Pulmonary artery endothelial cell (primary cell): ENCODE data around the gene SLC8A2. TPM values are rescaled to one million over a fixed set of nuclear protein-coding genes. Genes with fewer than 3 reads are reported as not detected.
"Not testable (repeated sequence)": the region's sequence is repeated elsewhere in the genome, so short reads cannot be mapped to it uniquely, and the experiment has no call there.

Experiments used
- DNase-seq: peaks from one replicate; pipeline ENCODE4 v3.0.0-alpha.2; 2011; ENCODE audit warnings: low read depth, low spot score
- total RNA-seq: library from RNA; depleted of rRNA; stranded (reverse); fragments of >200 nt; gene quantifications from 2 replicates; pipeline ENCODE4 v1.2.3, GENCODE V29; 2014

Gene SLC8A2
- total RNA-seq, 1 donor from 2014 or later, result not detected

DNA sequence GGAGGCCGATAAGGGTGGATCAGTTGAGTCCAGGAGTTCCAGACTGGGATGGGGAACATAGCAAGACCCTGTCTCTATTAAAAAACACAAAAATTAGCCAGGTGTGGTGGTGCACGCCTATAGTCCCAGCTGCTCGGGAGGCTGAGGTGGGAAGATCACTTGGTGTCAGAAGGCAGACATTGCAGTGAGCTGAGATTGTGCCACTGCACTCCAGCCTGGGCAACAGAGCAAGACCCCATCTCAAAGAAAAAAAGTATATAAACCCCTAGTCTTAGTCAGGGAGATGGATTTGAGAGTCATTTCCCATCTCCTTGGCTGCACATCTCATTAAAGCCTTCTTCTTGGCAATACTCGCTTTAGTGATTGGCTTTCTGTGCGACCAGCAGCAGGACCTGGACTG lies 87.8 kb downstream of the SLC8A2 start:
- not testable (repeated sequence) for DNase-seq

GRCh38 chr19:47381653-47382279 lies 89.9 kb downstream of the SLC8A2 start:
- no peak for DNase-seq

- DNase-seq, result no peak
These were observed 90.6 kb downstream of the SLC8A2 start for GRCh38 chr19:47381121-47381520.

DNA sequence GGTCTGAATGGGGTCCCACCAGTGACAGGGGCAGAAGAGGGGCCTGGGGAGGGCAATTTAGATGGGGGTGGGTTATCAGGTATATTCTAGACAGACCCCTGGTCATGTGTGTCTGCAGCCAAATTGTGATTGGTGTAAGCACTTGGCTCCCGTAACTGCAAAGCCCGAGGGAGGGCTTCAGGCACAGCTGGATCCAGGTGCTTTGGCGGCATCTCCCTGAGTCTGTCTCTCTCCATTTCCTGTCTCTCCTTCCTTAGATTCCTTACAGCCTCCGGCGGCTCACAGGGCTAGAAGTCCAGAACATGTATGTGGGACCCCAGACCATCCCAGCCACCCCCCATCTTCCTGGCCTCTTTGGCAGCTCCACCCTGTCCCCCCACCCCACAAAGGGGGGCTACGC lies 91.1 kb downstream of the SLC8A2 start:
- no peak for DNase-seq

- no peak for DNase-seq
These were observed 92.2 kb downstream of the SLC8A2 start for GRCh38 chr19:47379381-47379938.

DNA sequence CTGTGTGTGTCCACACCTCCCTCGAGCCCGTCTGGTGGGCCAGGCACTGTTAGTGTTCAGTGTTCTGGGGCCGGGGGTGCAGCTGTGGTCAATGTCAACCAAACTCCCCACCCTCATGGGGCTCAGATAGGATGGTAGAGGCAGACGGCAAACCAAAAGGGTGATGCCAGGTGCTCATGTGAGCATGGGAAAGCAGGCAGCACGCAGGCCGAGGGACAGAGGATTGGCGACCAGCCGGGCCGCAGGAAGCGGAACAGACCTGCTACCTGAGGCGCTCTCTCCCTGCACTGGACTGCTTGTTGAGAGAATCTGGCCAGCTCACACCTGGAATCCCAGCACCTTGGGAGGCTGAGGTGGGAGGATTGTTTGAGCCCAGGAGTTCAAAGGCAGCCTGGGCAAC lies 93.4 kb downstream of the SLC8A2 start:
- DNase-seq, result no peak

Other genes starting within 250 kb of the SLC8A2 start
- gene BBC3, start 240.7 kb downstream of the SLC8A2 start, total RNA-seq, result 17.1 and 24.2 TPM in 2 replicates
- 4.0 and 6.9 TPM in 2 replicates for gene CCDC9, start 215.4 kb downstream of the SLC8A2 start, total RNA-seq
- gene INAFM1, start 197.0 kb downstream of the SLC8A2 start, total RNA-seq, result 0.73 and 1.3 TPM in 2 replicates
- not detected in 2 replicates for gene C5AR1, start 162.0 kb downstream of the SLC8A2 start, total RNA-seq
- 0.07 TPM in 1 of 2 replicates, not detected in the other for gene C5AR2, start 139.7 kb downstream of the SLC8A2 start, total RNA-seq
- 7.1 and 12.7 TPM in 2 replicates for gene DHX34, start 122.6 kb downstream of the SLC8A2 start, total RNA-seq
- 0.07 TPM in 1 of 2 replicates, not detected in the other for gene MEIS3, start 52.4 kb downstream of the SLC8A2 start, total RNA-seq
- gene KPTN, start 12.3 kb upstream of the SLC8A2 start, total RNA-seq, result 3.7 and 7.1 TPM in 2 replicates
- gene NAPA, start 43.2 kb upstream of the SLC8A2 start, total RNA-seq, result 59.7 and 76.2 TPM in 2 replicates
- 0.07 TPM in 1 of 2 replicates, not detected in the other for gene ZNF541, start 101.3 kb upstream of the SLC8A2 start, total RNA-seq
- gene BICRA, start 137.2 kb upstream of the SLC8A2 start, total RNA-seq, result 4.2 and 5.4 TPM in 2 replicates
- 97.5 and 98.8 TPM in 2 replicates for gene EHD2, start 241.5 kb upstream of the SLC8A2 start, total RNA-seq